Naive B cell (primary cell): ENCODE results near the gene ENDOV. TPM values are rescaled to one million over a fixed set of nuclear protein-coding genes. Genes with fewer than 3 reads are reported as not detected.
A peak's percentile ranks its signal among the peaks of the same experiment; 100 is the strongest.

ENCODE experiments used
- ATAC-seq, 2 donors: fragments of 150-1000 bp; cut with Tn5 transposase; 2 replicates each; pipeline ENCODE4 v1.10.0; 2021; ENCODE audit warnings: low read depth in 2 of 2, mild to moderate bottlenecking in 2 of 2, moderate library complexity in 2 of 2
- DNase-seq: peaks from one replicate; pipeline ENCODE4 v3.0.0; 2022
- H3K27ac Mint-ChIP-seq, 6 donors: one replicate each; pipeline ENCODE4 v1.8.0; 2020 to 2022; ENCODE audit warnings: mild to moderate bottlenecking in 6 of 6, mixed read lengths in 6 of 6, moderate library complexity in 5 of 6, inconsistent platforms in 2 of 6
- H3K27me3 Mint-ChIP-seq, 3 donors: one replicate each; pipeline ENCODE4 v1.8.0; 2021 to 2022; ENCODE audit warnings: mixed read lengths in 3 of 3, mild to moderate bottlenecking in 1 of 3
- H3K36me3 Mint-ChIP-seq, 2 donors: one replicate each; pipeline ENCODE4 v1.8.0; 2020 to 2022; ENCODE audit warnings: mixed read lengths in 2 of 2, inconsistent platforms in 1 of 2, mild to moderate bottlenecking in 1 of 2
- H3K4me1 Mint-ChIP-seq, 3 donors: one replicate each; pipeline ENCODE4 v1.8.0; 2020 to 2022; ENCODE audit warnings: mixed read lengths in 3 of 3, inconsistent platforms in 1 of 3, mild to moderate bottlenecking in 1 of 3, moderate library complexity in 1 of 3
- H3K4me3 Mint-ChIP-seq, 8 donors: one replicate each; pipeline ENCODE4 v1.8.0; 2020 to 2022; ENCODE audit warnings: mild to moderate bottlenecking in 8 of 8, mixed read lengths in 8 of 8, moderate library complexity in 8 of 8, inconsistent platforms in 2 of 8
- H3K9me3 Mint-ChIP-seq, 7 donors: one replicate each; pipeline ENCODE4 v1.8.0; 2020 to 2022; ENCODE audit warnings: mixed read lengths in 7 of 7, mild to moderate bottlenecking in 5 of 7, inconsistent platforms in 2 of 7, moderate library complexity in 1 of 7
- polyA plus RNA-seq, 6 donors: library from polyadenylated mRNA; unstranded; fragments of 300-500 nt; fragmentation: Illumina TruSeq; gene quantifications; one replicate each; pipeline ENCODE4 v1.2.3, GENCODE V29; 2021; ENCODE audit warnings: low read depth in 6 of 6

The ENDOV gene
- polyA plus RNA-seq = 10 to 100 TPM; 16.4 to 35.2 (median 20.7) TPM

DNA sequence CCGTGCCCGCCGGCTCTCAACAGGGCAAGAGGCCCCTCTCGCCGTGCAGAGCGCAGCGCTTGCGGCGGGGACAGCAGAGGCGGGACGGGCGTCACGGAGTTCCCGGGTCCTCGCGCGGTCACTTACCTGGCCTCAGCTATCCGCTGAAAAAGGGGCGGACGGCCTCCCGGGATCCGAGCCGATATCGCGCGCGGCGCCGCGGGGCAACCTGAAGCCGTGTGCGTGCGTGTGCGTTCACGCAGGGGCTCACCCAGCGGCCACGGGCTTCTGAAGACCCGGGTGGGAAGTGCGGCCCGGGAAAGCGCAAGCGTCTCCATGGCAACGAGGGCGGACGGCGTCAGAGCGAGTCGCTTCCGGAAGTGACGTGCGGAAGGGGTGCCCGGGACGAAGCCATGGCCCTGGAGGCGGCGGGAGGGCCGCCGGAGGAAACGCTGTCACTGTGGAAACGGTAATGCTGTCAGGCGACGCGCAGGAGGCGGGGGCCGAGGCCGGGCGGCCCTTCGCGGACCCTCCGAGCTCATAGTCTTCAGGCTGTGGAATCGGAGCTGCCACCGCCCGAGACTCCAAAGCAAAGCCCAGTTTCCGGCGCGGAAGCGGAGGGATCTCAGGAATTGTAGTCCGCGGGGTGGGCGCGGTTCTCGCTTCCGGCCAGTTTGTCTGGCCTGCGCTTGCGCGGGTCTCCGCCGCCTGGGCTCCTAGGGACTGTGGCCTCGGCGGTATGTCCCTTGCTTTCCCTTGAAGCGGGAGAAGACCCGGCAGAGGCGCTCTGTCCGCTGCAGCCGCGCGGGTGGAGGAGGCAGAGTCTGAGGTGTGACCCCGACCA, at the start of gene ENDOV:
ENDOV (plus strand) TSS at position 365 of the 823 bp plus-strand sequence; CDS start at position 393, 28 bp downstream.
- peaks cover 19 to 38% (median 30%) of the 10 kb centered on the region in 3 donors for H3K4me1 Mint-ChIP-seq
- H3K27ac Mint-ChIP-seq = peak within 1 kb of the TSS; percentile 92 to 96 (median 96)
- no peaks in the 10 kb centered on the region for H3K9me3 Mint-ChIP-seq
- H3K36me3 Mint-ChIP-seq = peaks cover 0 to 10% of the 10 kb centered on the region in 2 donors
- H3K27me3 Mint-ChIP-seq = peaks cover 3 to 14% (median 12%) of the 10 kb centered on the region in 3 donors
- peak; percentile 94 for DNase-seq
- peak; percentile 94 for ATAC-seq
- peak within 1 kb of the TSS; percentile 87 to 94 (median 92) for H3K4me3 Mint-ChIP-seq

DNA sequence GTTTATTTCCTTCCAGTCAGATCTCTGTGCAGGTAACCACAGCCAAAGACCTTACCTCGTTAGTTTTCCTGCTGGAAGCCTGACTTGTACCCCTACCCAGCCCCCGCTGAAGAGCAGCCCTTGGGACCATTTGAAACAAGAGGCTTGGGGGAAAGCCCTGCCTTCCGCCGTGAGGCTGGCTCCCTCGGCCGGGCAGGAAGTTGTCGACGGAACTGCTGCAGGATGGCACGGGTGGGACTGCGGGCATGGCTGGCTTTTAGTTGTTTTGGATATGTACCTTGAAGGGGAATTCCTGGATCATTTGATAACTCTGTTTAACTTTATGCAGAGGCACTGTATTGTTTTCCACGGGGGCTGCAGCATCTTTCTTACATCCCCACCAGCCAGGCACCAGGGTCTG, 49.0 kb upstream of the ENDOV start:
- peaks cover 21 to 25% of the 10 kb centered on the region in 2 donors for H3K36me3 Mint-ChIP-seq

DNA sequence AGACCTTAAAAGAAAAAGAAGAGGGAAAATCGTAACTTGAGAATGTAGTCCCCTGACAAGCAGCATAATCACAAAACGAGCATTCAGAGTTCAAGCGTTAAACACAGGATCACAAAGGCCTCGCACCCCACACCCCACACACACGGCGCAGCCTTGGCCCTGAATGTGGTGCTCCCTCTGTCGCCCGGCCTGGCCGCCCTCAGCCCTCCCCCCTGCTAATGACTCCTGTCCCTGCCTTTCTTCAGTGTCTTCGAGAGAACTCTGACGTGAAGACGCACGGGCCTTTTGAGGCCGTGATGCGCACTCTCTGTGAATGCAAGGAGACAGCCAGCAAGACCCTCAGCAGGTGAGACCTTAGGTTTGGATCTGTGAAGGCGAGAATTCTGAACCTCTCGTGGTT, 47.5 kb upstream of the ENDOV start:
- Mint-ChIP-seq H3K27me3 (no peaks in the 10 kb centered on the region), H3K9me3 (no peaks in the 10 kb centered on the region), H3K36me3 (peaks cover 8 to 18% of the 10 kb centered on the region in 2 donors), H3K4me3 (no peak overlapping the region), H3K4me1 (no peaks in the 10 kb centered on the region), H3K27ac (peak overlapping the region in 2 of 6 donors; percentile 22 to 51)
- no peak for ATAC-seq
- no peak for DNase-seq

More for the DNA sequence above, 49.0 kb upstream of the ENDOV start:
- DNase-seq (no peak), ATAC-seq (no peak)
- H3K4me1 Mint-ChIP-seq = peaks cover 0 to 4% (median 0%) of the 10 kb centered on the region in 3 donors
- H3K27me3 Mint-ChIP-seq = no peaks in the 10 kb centered on the region
- no peaks in the 10 kb centered on the region for H3K9me3 Mint-ChIP-seq
- H3K4me3 Mint-ChIP-seq = no peak overlapping the region
- H3K27ac Mint-ChIP-seq = peak overlapping the region in 2 of 6 donors; percentile 42 to 51

DNA sequence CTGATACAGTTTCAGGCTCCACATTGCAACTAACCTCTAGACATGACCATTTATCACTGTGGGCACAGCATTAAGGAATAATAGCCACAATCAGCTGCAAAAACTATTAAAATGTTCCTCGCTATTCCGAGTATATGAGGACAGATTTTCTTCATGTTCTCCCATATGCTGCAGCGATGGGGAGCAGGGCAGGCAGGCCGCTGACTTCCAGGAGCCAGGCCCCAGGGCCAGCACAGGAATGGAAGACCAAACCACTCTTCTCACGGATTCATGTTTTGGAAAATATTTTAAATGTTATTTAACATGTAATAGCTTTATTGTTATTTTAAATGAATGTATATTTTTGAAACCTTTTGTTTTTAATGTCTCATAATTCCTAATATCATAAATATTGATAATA, 43.8 kb upstream of the ENDOV start:
- Mint-ChIP-seq H3K9me3 (no peaks in the 10 kb centered on the region), H3K4me1 (no peaks in the 10 kb centered on the region), H3K27me3 (no peaks in the 10 kb centered on the region), H3K36me3 (peaks cover 8 to 27% of the 10 kb centered on the region in 2 donors), H3K4me3 (no peak overlapping the region), H3K27ac (no peak overlapping the region)
- ATAC-seq (no peak), DNase-seq (no peak)

DNA sequence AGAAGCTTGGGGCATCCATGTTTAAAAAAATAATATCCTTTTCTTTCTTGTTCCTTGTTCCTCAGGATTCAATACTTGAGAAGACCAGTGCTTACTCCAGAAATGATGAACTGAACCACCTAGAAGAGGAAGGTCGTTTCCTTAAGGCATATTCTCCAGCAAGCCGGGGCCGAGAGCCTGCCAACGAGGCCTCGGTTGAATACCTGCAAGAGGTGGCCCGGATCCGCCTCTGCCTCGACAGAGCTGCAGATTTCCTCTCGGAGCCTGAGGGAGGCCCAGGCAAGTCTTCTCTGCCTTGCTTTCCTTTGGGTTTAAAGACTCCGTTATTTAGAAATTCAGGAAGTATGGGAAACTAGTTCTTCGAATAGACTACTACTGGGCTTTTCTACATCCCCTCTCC, 42.5 kb upstream of the ENDOV start:
- ATAC-seq (no peak), DNase-seq (no peak)
- Mint-ChIP-seq H3K36me3 (peaks cover 4 to 29% of the 10 kb centered on the region in 2 donors), H3K9me3 (no peaks in the 10 kb centered on the region), H3K4me3 (no peak overlapping the region), H3K4me1 (no peaks in the 10 kb centered on the region), H3K27ac (peak overlapping the region in 1 of 6 donors; percentile 54), H3K27me3 (no peaks in the 10 kb centered on the region)

DNA sequence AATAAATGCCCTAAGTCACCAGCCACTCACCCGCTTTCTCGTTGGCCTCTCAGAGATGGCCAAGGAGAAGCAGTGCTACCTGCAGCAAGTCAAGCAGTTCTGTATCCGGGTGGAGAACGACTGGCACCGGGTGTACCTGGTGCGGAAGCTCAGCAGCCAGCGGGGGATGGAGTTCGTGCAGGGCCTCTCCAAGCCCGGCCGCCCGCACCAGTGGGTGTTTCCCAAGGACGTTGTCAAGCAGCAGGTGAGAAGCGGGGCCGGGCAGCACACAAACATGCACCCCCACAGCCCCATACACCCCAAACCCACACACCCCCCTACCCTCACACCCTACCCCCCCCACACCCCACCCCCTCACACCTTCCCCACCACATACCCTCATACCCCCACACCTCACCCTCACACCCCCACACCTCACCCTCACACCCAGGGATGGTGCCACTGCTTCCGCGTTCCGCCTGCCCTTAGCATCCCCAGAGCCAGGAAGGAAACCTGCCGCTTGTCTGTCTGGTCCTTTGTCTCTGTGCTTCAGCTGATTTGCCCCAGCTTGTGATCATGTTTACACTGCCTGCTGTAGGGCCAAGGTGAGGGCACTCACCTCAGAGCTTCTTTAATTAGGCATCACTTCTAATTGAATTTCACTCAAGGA, 41.9 kb upstream of the ENDOV start:
- Mint-ChIP-seq H3K4me3 (no peak overlapping the region), H3K4me1 (no peaks in the 10 kb centered on the region), H3K27me3 (no peaks in the 10 kb centered on the region), H3K9me3 (no peaks in the 10 kb centered on the region), H3K27ac (peak overlapping the region in 1 of 6 donors; percentile 44), H3K36me3 (peaks cover 7 to 25% of the 10 kb centered on the region in 2 donors)
- DNase-seq (no peak), ATAC-seq (no peak)

DNA sequence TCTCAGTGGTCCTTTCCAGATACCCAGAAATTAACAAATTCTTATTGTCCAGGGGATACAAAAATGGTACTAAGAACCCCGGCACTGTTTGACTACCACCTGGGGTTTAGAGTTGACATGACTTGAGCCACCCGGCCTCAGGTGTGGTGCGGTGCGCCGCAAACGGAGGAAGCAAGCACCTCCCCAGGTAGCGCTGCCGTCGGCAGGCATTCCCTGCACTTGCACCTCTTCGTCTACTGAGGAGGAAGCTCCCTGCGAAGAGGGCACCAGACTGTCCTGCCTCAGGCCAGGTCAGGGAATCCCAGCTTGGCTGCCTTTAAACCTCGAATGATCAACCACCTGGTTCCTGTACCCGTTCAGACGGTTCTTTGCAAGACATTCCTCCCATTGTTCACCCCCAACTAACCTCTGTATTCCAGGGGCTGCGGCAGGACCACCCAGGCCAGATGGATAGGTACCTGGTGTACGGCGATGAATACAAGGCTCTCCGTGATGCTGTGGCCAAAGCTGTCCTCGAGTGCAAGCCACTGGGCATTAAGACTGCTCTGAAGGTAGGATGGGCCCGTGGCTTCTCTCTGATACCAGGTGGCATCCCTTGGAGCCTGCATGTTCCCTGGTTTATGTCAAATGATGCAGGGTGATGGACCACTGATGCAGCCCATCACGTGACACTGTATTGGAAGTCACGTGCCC, 40.8 kb upstream of the ENDOV start:
- ATAC-seq (no peak), DNase-seq (no peak)
- H3K27ac Mint-ChIP-seq = no peak overlapping the region
- H3K4me1 Mint-ChIP-seq = no peaks in the 10 kb centered on the region
- peaks cover 7 to 23% of the 10 kb centered on the region in 2 donors for H3K36me3 Mint-ChIP-seq
- H3K9me3 Mint-ChIP-seq = no peaks in the 10 kb centered on the region
- no peak overlapping the region for H3K4me3 Mint-ChIP-seq
- no peaks in the 10 kb centered on the region for H3K27me3 Mint-ChIP-seq

DNA sequence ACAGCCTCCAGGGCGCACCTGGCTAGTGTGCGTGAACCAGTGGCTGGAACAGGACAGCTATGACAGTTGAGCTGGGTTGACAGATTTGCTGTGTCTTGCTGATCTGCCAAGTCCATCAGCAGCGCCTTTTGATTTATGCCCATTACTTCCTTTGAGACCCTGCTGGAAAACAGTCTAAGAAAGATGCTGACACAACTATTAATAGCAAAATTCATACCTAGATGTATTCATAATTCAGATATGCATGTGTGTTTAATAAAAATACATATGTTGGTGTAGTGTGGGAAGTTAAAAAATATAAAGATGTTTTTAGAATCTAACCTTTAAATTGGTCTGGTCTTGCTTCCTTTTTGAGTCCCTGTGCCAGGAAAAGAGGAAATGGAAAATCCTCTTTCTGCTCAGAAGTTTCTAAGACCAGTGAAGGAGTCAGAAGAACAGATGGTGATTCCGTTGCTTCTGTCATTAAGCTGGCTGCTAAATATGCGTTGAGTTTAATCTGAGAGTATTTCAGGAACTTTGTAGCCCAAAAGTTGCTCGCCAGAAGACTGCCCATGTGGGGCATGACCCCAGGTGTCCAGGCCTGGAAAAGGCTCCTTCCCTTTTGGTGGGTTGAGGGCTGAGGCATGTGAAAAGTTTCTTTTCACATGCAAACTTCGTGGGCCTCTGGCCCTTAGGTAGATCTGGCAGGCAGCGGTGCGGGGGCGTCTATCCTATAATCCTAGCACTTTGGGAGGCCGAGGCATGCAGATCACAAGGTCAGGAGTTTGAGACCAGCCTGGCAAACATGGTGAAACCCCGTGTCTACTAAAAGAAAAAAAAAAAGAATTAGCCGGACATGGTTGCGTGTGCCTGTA, 40.0 kb upstream of the ENDOV start:
- Mint-ChIP-seq H3K9me3 (no peaks in the 10 kb centered on the region), H3K4me3 (no peak overlapping the region), H3K27ac (peak overlapping the region in 1 of 6 donors; percentile 27), H3K36me3 (peaks cover 7 to 24% of the 10 kb centered on the region in 2 donors), H3K4me1 (no peaks in the 10 kb centered on the region), H3K27me3 (no peaks in the 10 kb centered on the region)
- DNase-seq (no peak), ATAC-seq (no peak)

DNA sequence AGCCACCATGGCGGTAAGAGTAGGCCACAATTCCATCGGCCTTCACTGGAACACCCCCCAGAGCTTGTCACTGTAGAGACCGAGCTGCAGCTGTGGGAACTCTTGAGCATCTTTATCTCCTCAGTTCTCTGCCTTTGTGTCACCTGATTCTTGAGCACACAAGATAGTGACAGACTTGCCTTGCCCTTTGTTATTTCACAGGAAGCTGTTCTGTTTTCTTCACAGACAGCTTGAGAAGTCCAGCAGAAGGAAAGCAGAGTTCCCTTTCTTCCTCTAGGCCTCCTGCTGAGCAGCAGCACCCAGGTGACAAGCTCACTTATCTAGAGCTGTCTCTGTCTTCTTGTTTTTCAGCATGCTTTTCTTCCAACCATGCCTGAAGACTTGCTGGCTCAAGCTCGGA, 38.4 kb upstream of the ENDOV start:
- ATAC-seq = no peak
- Mint-ChIP-seq H3K4me3 (no peak overlapping the region), H3K4me1 (no peaks in the 10 kb centered on the region), H3K9me3 (no peaks in the 10 kb centered on the region), H3K27me3 (no peaks in the 10 kb centered on the region), H3K36me3 (peaks cover 14 to 33% of the 10 kb centered on the region in 2 donors), H3K27ac (peak overlapping the region in 1 of 6 donors; percentile 60)
- DNase-seq = no peak

DNA sequence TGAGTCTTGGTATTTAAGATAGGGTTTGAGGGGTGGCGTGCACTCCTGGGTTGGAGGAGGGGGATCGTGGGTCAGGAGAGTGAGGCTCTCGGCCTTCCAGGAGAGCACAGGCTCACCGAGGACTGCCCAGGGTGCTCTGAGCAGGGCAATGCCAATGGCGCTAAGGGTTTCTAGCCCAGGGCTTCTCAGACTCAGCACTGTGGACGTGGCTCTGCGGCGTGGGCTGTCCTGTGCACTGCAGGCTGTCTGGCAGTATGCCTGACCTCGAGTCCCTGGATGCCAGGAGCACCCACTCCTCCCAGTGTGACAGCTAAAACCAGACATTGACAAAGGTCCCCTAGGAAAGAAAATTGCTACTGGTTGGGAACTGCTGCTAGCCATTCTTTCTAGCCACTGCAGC, 37.2 kb upstream of the ENDOV start:
- no peak for DNase-seq
- H3K36me3 Mint-ChIP-seq = peaks cover 20 to 37% of the 10 kb centered on the region in 2 donors
- H3K9me3 Mint-ChIP-seq = no peaks in the 10 kb centered on the region
- no peak overlapping the region for H3K4me3 Mint-ChIP-seq
- H3K27me3 Mint-ChIP-seq = no peaks in the 10 kb centered on the region
- no peaks in the 10 kb centered on the region for H3K4me1 Mint-ChIP-seq
- peak overlapping the region in 3 of 6 donors; percentile 33 to 54 (median 44) for H3K27ac Mint-ChIP-seq
- ATAC-seq = no peak

DNA sequence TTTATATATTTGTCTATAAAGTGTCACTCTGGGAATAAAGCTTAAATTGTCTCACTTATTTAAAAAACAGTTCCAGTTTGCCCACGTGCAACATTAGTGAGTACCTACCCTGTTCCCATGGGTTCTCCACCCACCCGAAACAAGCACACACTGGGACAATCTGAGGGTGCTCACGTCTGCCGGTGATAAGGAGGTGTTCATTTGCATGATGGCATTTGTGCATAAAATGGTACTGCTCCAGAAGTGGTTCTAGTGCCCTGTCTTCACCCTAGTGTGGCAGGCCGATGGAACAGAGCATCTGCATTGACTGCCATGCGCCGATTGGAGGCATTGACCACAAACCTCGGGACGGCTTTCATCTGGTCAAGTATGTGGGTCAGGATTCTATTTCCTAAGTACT, 35.6 kb upstream of the ENDOV start:
- no peak for DNase-seq
- no peak overlapping the region for H3K4me3 Mint-ChIP-seq
- ATAC-seq = no peak
- no peaks in the 10 kb centered on the region for H3K9me3 Mint-ChIP-seq
- H3K27ac Mint-ChIP-seq = no peak overlapping the region
- H3K36me3 Mint-ChIP-seq = peaks cover 33 to 50% of the 10 kb centered on the region in 2 donors
- H3K27me3 Mint-ChIP-seq = no peaks in the 10 kb centered on the region
- H3K4me1 Mint-ChIP-seq = no peaks in the 10 kb centered on the region

DNA sequence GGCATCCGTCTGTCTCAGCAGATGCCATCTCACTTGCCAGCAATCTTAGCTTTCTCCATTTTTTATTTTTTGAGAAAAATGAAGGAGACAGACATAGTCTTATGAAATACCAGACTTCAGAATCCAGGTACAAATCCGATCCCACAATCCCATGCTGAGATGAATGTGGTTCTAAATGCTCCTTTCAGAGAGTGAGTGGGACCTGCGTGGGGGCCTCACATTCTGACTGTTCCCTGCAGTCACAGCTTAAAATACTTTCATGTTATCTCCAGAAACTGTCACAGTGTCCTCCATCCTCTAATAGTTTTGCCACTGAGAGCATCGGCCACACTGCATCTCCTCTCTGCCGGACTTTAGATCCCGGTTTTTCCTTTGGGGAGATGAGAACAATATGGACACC, 34.9 kb upstream of the ENDOV start:
- ATAC-seq = no peak
- H3K9me3 Mint-ChIP-seq = no peaks in the 10 kb centered on the region
- H3K27ac Mint-ChIP-seq = peak overlapping the region in 1 of 6 donors; percentile 22
- H3K4me3 Mint-ChIP-seq = no peak overlapping the region
- peaks cover 34 to 44% of the 10 kb centered on the region in 2 donors for H3K36me3 Mint-ChIP-seq
- H3K27me3 Mint-ChIP-seq = no peaks in the 10 kb centered on the region
- no peak for DNase-seq
- no peaks in the 10 kb centered on the region for H3K4me1 Mint-ChIP-seq

DNA sequence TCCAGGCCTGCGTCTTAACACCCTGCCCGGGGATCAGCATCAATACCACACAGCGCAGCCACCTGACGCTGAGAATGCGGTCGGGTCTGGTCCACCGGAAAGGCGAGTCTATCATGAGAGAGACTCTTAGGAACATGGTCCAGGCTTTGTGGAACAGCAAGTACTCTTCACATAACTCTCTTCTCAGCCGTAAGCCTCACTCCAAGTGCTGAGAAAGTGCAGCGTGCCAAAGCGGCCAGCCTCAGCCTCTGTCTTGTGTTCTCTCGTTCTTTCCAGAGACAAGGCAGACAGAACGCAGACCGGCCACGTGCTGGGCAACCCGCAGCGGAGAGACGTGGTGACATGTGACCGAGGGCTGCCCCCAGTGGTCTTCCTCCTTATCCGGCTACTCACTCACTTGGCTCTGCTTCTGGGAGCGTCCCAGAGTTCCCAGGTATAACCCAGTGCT, 34.4 kb upstream of the ENDOV start:
- Mint-ChIP-seq H3K27ac (peak overlapping the region in 2 of 6 donors; percentile 22 to 67), H3K36me3 (peaks cover 34 to 44% of the 10 kb centered on the region in 2 donors), H3K9me3 (no peaks in the 10 kb centered on the region), H3K4me3 (no peak overlapping the region), H3K27me3 (no peaks in the 10 kb centered on the region), H3K4me1 (no peaks in the 10 kb centered on the region)
- DNase-seq (no peak), ATAC-seq (no peak)
